Measurements from ENCODE around the gene TNPO3. TPM values are rescaled to one million over a fixed set of nuclear protein-coding genes. Genes with fewer than 3 reads are reported as not detected.

The TNPO3 gene
- total RNA-seq, 6 donors from 2014 or later, result 21.6 to 37.7 (median 33.0) TPM

GRCh38 chr7:129074994-129075393, 20.1 kb upstream of the TNPO3 start:
- no peak for TF ChIP-seq POLR2AphosphoS5 (IDR thresholded peaks at IDR 0.05)
- TF ChIP-seq EP300 (IDR thresholded peaks at IDR 0.05), result no peak
- TF ChIP-seq CTCF (IDR thresholded peaks at IDR 0.05), result no peak
- Histone ChIP-seq H3K27me3 (no peaks in the 10 kb centered on the region), H3K4me1 (no peaks in the 10 kb centered on the region), H3K4me3 (no peak overlapping the region), H3K9me3 (no peaks in the 10 kb centered on the region), H3K36me3 (no peaks in the 10 kb centered on the region), H3K27ac (no peak overlapping the region)
- WGBS, 2 donors, result 99 to 100% methylated on average over 2 of the region's 2 CpGs
- no peak for ATAC-seq (ENCODE audit: low FRiP score in 2 of 2)
- no peak for DNase-seq

- ATAC-seq (ENCODE audit: low FRiP score in 2 of 2), result no peak
- Histone ChIP-seq H3K27ac (no peak overlapping the region), H3K4me1 (no peaks in the 10 kb centered on the region), H3K27me3 (no peaks in the 10 kb centered on the region), H3K9me3 (no peaks in the 10 kb centered on the region), H3K36me3 (no peaks in the 10 kb centered on the region), H3K4me3 (no peak overlapping the region)
- TF ChIP-seq POLR2AphosphoS5 (IDR thresholded peaks at IDR 0.05) (no peak), CTCF (IDR thresholded peaks at IDR 0.05) (no peak), POLR2A (IDR thresholded peaks at IDR 0.05) (no peak), EP300 (IDR thresholded peaks at IDR 0.05) (no peak)
- 73 to 78% methylated on average over 1 of the region's 1 CpG for WGBS, 2 donors
- DNase-seq, result no peak
Measured at GRCh38 chr7:129074361-129074871, 19.5 kb upstream of the TNPO3 start.

GRCh38 chr7:129073738-129074137, 18.8 kb upstream of the TNPO3 start:
- no peak for TF ChIP-seq POLR2A (IDR thresholded peaks at IDR 0.05)
- no peak for TF ChIP-seq EP300 (IDR thresholded peaks at IDR 0.05)
- no peak for TF ChIP-seq POLR2AphosphoS5 (IDR thresholded peaks at IDR 0.05)
- no peak for TF ChIP-seq CTCF (IDR thresholded peaks at IDR 0.05)
- H3K4me3 ChIP-seq, result no peak overlapping the region
- H3K4me1 ChIP-seq, result no peaks in the 10 kb centered on the region
- 75 to 82% methylated on average over 4 of the region's 4 CpGs for WGBS, 2 donors
- H3K9me3 ChIP-seq, result no peaks in the 10 kb centered on the region
- H3K27ac ChIP-seq, result peak overlapping the region in 2 of 4 donors; percentile 61 to 79
- no peaks in the 10 kb centered on the region for H3K36me3 ChIP-seq
- no peak for DNase-seq
- no peaks in the 10 kb centered on the region for H3K27me3 ChIP-seq
- ATAC-seq (ENCODE audit: low FRiP score in 2 of 2), result no peak

- H3K36me3 ChIP-seq, result no peaks in the 10 kb centered on the region
- ATAC-seq (ENCODE audit: low FRiP score in 2 of 2) (no peak), DNase-seq (no peak)
- 97% methylated on average over 1 of the region's 1 CpG for WGBS, 2 donors
- peaks cover 0 to 4% (median 0%) of the 10 kb centered on the region in 4 donors for H3K4me1 ChIP-seq
- no peak overlapping the region for H3K4me3 ChIP-seq
- TF ChIP-seq CTCF (IDR thresholded peaks at IDR 0.05), result no peak
- TF ChIP-seq POLR2AphosphoS5 (IDR thresholded peaks at IDR 0.05), result no peak
- no peak for TF ChIP-seq EP300 (IDR thresholded peaks at IDR 0.05)
- TF ChIP-seq POLR2A (IDR thresholded peaks at IDR 0.05), result no peak
- H3K27me3 ChIP-seq, result no peaks in the 10 kb centered on the region
- peak overlapping the region; percentile 27 to 79 (median 46) for H3K27ac ChIP-seq
- no peaks in the 10 kb centered on the region for H3K9me3 ChIP-seq
Measured at GRCh38 chr7:129073204-129073603, 18.3 kb upstream of the TNPO3 start.

- Histone ChIP-seq H3K4me1 (peaks cover 0 to 4% (median 0%) of the 10 kb centered on the region in 4 donors), H3K4me3 (no peak overlapping the region), H3K9me3 (no peaks in the 10 kb centered on the region), H3K36me3 (no peaks in the 10 kb centered on the region), H3K27me3 (no peaks in the 10 kb centered on the region), H3K27ac (peak overlapping the region; percentile 27 to 79 (median 46))
- DNase-seq, result peak in 1 of 2 donors; percentile 43
- peak; percentile 53 to 65 for ATAC-seq (ENCODE audit: low FRiP score in 2 of 2)
- no peak for TF ChIP-seq CTCF (IDR thresholded peaks at IDR 0.05)
- TF ChIP-seq EP300 (IDR thresholded peaks at IDR 0.05), result no peak
- TF ChIP-seq POLR2AphosphoS5 (IDR thresholded peaks at IDR 0.05), result peak in 1 of 2 donors; percentile 9
- no peak for TF ChIP-seq POLR2A (IDR thresholded peaks at IDR 0.05)
- 47 to 54% methylated on average over 9 of the region's 9 CpGs for WGBS, 2 donors
Measured at GRCh38 chr7:129072479-129073011, 17.6 kb upstream of the TNPO3 start.

All from upper lobe of left lung (tissue), 6 donors.